Measurements from ENCODE around the gene KRT6B.

DNA sequence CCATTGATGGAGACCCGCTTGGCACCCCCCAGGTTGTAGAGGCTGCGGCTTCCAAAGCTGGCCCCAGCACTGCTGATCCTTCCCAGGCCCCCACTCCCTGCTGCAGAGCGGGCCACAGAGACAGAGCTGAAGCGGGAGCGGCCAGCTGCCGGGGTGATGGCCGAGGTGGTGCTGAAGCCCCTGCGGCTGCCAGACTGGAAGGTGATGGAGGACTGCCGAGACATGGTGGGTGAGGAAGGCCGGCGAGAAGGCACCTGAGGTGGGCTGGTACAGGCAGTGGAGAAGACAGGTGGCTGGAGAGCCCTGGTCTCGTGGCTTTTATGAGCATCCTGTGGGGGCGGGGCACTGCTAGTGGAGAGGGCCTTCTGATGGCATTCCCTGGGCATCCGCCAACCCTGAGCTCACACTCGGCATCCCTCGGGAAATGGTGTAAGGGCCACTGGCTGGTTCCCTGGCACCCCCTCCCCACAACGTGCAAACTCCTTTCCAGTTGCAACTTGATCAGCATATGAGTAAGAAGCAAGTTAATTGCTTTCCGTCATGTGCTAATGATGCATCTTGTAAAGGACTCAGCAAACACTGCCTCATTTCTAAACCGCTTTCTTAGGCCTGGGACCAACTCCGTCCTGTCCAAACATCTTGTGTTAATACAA lies 17.7 kb downstream of the KRT6B start, which contains the start of gene KRT75:
- TF ChIP-seq RFX5 (IDR thresholded peaks at IDR 0.05; ENCODE audit: low read depth, low read length), result no peak
- TF ChIP-seq, protein P1, sequence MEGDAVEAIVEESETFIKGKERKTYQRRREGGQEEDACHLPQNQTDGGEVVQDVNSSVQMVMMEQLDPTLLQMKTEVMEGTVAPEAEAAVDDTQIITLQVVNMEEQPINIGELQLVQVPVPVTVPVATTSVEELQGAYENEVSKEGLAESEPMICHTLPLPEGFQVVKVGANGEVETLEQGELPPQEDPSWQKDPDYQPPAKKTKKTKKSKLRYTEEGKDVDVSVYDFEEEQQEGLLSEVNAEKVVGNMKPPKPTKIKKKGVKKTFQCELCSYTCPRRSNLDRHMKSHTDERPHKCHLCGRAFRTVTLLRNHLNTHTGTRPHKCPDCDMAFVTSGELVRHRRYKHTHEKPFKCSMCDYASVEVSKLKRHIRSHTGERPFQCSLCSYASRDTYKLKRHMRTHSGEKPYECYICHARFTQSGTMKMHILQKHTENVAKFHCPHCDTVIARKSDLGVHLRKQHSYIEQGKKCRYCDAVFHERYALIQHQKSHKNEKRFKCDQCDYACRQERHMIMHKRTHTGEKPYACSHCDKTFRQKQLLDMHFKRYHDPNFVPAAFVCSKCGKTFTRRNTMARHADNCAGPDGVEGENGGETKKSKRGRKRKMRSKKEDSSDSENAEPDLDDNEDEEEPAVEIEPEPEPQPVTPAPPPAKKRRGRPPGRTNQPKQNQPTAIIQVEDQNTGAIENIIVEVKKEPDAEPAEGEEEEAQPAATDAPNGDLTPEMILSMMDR (IDR thresholded peaks at IDR 0.05 in 2 of 3, conservative IDR thresholded peaks at IDR 0.05 in 1 of 3; ENCODE audit: insufficient read depth in 2 of 3, low read depth in 1 of 3, low read length in 3 of 3), result no peak
- no peak for TF ChIP-seq ZNF274 (IDR thresholded peaks at IDR 0.05; ENCODE audit: borderline replicate concordance, low read depth, low read length)
- TF ChIP-seq ZNF12 (CRISPR knock-in tag; IDR thresholded peaks at IDR 0.05), result no peak
- TF ChIP-seq GATA2 (CRISPR knock-in tag; IDR thresholded peaks at IDR 0.05), result no peak
- TF ChIP-seq, protein P2, sequence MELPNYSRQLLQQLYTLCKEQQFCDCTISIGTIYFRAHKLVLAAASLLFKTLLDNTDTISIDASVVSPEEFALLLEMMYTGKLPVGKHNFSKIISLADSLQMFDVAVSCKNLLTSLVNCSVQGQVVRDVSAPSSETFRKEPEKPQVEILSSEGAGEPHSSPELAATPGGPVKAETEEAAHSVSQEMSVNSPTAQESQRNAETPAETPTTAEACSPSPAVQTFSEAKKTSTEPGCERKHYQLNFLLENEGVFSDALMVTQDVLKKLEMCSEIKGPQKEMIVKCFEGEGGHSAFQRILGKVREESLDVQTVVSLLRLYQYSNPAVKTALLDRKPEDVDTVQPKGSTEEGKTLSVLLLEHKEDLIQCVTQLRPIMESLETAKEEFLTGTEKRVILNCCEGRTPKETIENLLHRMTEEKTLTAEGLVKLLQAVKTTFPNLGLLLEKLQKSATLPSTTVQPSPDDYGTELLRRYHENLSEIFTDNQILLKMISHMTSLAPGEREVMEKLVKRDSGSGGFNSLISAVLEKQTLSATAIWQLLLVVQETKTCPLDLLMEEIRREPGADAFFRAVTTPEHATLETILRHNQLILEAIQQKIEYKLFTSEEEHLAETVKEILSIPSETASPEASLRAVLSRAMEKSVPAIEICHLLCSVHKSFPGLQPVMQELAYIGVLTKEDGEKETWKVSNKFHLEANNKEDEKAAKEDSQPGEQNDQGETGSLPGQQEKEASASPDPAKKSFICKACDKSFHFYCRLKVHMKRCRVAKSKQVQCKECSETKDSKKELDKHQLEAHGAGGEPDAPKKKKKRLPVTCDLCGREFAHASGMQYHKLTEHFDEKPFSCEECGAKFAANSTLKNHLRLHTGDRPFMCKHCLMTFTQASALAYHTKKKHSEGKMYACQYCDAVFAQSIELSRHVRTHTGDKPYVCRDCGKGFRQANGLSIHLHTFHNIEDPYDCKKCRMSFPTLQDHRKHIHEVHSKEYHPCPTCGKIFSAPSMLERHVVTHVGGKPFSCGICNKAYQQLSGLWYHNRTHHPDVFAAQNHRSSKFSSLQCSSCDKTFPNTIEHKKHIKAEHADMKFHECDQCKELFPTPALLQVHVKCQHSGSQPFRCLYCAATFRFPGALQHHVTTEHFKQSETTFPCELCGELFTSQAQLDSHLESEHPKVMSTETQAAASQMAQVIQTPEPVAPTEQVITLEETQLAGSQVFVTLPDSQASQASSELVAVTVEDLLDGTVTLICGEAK (IDR thresholded peaks at IDR 0.05), result no peak
- TF ChIP-seq, protein P2 (CRISPR knock-in tag; IDR thresholded peaks at IDR 0.05), result no peak
- TF ChIP-seq PHF20 (IDR thresholded peaks at IDR 0.05; ENCODE audit: partially characterized antibody), result no peak
